Measurements from ENCODE around the gene STK16.

Gene STK16

GRCh38 chr2:219266232-219266631 lies 21.0 kb downstream of the STK16 start:
- no peak overlapping the region for H3K4me3 ChIP-seq (replicated peaks; ENCODE audit: low read depth, low read length)
- no peak for TF ChIP-seq CTCF (IDR thresholded peaks at IDR 0.05; ENCODE audit: low read length, missing control alignments)
- no peak for DNase-seq (ENCODE audit: low read depth)

- no peak for TF ChIP-seq CTCF (IDR thresholded peaks at IDR 0.05; ENCODE audit: low read length, missing control alignments)
- H3K4me3 ChIP-seq (replicated peaks; ENCODE audit: low read depth, low read length), result no peak overlapping the region
- DNase-seq (ENCODE audit: low read depth), result no peak
These were observed 21.6 kb downstream of the STK16 start for GRCh38 chr2:219266886-219267285.

GRCh38 chr2:219268294-219268693 lies 23.0 kb downstream of the STK16 start:
- no peak for TF ChIP-seq CTCF (IDR thresholded peaks at IDR 0.05; ENCODE audit: low read length, missing control alignments)
- DNase-seq (ENCODE audit: low read depth), result no peak
- H3K4me3 ChIP-seq (replicated peaks; ENCODE audit: low read depth, low read length), result no peak overlapping the region

- TF ChIP-seq CTCF (IDR thresholded peaks at IDR 0.05; ENCODE audit: low read length, missing control alignments), result no peak
- no peak overlapping the region for H3K4me3 ChIP-seq (replicated peaks; ENCODE audit: low read depth, low read length)
- DNase-seq (ENCODE audit: low read depth), result no peak
These were observed 24.2 kb downstream of the STK16 start for GRCh38 chr2:219269362-219270054.

GRCh38 chr2:219270055-219270372 lies 24.7 kb downstream of the STK16 start:
- no peak for TF ChIP-seq CTCF (IDR thresholded peaks at IDR 0.05; ENCODE audit: low read length, missing control alignments)

GRCh38 chr2:219271021-219271420 lies 25.7 kb downstream of the STK16 start:
- TF ChIP-seq CTCF (IDR thresholded peaks at IDR 0.05; ENCODE audit: low read length, missing control alignments), result no peak
- no peak for DNase-seq (ENCODE audit: low read depth)

More at GRCh38 chr2:219270055-219270372, 24.7 kb downstream of the STK16 start:
- DNase-seq (ENCODE audit: low read depth), result no peak
- no peak overlapping the region for H3K4me3 ChIP-seq (replicated peaks; ENCODE audit: low read depth, low read length)

GRCh38 chr2:219272356-219272755 lies 27.1 kb downstream of the STK16 start:
- no peak overlapping the region for H3K4me3 ChIP-seq (replicated peaks; ENCODE audit: low read depth, low read length)
- DNase-seq (ENCODE audit: low read depth), result no peak
- no peak for TF ChIP-seq CTCF (IDR thresholded peaks at IDR 0.05; ENCODE audit: low read length, missing control alignments)

More at GRCh38 chr2:219271021-219271420, 25.7 kb downstream of the STK16 start:
- no peak overlapping the region for H3K4me3 ChIP-seq (replicated peaks; ENCODE audit: low read depth, low read length)

Measured in fibroblast of pulmonary artery (primary cell).